PC-9 (cell line): ENCODE data around the gene TMEM253.

Source experiments
- CTCF ChIP-seq: fragments of 200-600 bp; sonication (generic); conservative IDR thresholded peaks from 2 replicates; pipeline ENCODE4 v1.6.1; 2017; ENCODE audit warnings: mixed run types, antibody characterized with exemption, mild to moderate bottlenecking, moderate library complexity
- EZH2 ChIP-seq: fragments of 200-600 bp; sonication (generic); IDR thresholded peaks from 2 replicates; pipeline ENCODE4 v1.8.0; 2017; ENCODE audit warnings: antibody characterized with exemption, low read depth

DNA sequence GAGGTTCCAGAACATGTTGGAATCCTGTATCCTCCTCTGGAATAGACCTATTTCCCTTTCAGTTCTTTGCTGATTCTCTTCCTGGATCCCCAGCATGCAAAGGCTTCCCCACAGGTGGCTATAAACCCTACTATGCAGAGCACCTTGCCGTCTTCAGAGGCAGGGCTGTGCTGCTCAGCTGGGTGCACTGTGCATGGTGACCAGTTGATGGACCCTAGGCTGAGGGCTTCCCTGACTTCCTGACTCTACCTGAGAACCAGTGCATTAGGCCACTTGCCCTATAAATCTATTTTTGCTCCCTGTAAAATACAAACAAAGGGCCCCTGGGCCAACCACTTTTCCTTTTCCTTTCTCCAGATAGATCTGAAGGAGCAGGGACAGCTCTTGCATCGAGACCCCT lies 16.5 kb upstream of the TMEM253 start:
- TF ChIP-seq CTCF = no peak
- TF ChIP-seq EZH2 = no peak
